ENCODE results near the gene COL6A1.
"Not testable (repeated sequence)": the region's sequence is repeated elsewhere in the genome, so short reads cannot be mapped to it uniquely, and the experiment has no call there.

COL6A1 gene

GRCh38 chr21:45997205-45997494, 15.6 kb downstream of the COL6A1 start:
- no peak for DNase-seq

DNA sequence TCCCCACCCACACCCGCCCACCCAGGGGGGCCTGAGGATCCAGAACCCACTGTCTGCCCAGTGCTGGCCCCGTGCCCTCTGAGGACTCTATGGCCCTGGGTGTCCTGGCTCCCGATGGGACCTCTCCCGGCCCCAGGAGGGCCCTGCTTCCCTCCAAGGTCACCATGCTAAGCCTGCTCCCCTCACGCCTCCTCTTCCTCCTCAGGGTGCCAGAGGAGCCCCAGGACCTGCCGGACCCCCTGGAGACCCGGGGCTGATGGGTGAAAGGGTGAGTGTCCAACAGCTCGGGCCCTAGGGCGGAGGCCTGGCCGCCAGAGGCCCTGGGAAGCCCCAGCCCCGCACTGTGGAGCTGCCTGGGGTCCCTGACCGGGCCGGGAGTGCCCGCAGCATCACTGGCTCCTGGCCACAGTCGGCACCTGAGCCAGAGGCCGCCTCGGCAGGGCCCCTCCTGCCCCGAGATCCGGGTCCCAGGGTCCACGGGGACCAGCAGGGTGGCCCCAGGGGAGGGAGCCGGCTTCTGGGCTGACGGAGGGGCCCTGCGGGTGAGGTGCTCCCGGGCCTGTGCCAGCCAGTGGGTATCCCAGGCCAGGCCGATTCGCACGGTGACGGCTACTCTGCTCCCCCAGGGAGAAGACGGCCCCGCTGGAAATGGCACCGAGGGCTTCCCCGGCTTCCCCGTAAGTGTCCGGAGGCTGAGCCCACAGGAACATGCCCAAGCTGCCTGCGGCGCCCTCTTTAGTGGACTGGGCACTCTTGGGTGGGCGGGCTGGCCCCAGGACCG, 16.1 kb downstream of the COL6A1 start:
- DNase-seq: no peak

- DNase-seq: no peak
Observed at GRCh38 chr21:45998276-45998701, 16.7 kb downstream of the COL6A1 start.

- no peak for DNase-seq
Observed at GRCh38 chr21:45998871-45999580, 17.5 kb downstream of the COL6A1 start.

DNA sequence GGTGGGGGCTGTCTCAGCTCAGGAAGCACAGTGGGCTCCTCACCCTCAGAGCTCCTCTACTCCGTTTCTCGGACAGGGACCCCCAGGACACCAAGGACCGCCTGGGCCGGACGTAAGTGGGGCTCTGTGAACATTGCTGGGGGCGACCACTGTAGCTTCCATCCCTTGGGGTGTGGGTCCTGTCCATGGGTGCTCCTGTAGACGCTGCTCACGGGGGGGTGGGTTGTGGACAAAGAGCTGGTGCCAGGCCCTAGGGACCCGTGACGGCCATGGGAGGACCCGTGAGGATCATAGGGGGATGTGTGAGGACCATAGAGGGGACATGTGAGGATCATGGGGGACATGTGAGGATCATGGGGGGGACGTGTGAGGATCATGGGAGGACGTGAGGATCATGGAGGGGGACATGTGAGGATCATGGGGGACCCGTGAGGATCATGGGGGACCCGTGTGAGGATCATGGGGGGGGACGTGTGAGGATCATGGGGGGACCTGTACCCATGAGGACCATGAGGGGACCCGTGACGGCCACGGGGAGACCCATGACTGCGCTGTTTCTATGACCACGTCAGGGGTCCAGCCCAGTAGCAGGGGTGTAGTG, 18.1 kb downstream of the COL6A1 start:
- DNase-seq: no peak

- DNase-seq: no peak
Observed at GRCh38 chr21:46000182-46000730, 18.7 kb downstream of the COL6A1 start.

DNA sequence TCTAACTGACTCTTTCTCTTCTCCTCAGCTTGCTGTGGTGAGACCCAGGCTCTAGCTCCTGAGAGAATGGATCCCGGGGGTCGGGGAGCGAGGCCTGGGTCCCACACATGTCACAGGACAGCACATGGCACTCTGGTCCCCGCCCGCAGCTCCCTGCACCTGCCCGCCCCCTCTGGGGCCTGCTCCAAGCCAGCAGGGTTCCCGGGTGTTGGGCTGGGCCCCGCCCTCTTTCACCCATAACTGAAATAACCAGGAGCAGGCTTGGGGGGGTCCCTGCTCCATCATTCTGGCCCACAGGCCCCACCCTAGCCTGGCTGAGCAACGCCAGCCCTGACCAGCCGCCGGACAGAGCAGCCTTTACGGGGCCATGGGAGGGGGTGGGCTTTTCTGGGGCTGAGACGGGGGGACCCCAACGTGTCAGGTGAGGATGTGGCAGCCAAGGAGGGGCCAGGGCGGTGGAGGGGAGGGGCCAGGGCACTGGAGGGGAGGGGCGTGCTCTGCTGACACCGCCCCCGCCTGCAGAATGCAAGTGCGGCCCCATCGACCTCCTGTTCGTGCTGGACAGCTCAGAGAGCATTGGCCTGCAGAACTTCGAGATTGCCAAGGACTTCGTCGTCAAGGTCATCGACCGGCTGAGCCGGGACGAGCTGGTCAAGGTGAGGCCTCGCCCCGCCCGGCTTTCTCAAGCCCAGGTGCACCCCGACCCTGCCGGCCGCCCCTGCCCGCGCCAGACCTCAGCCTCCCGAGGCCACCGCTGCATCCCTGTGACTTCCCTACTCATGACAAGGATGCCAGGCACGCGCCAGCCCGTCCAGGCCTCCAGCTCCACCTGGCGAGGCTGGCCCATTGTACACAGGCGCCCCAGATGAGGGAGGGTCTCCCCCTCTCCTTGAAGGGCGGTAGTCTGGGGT, 19.4 kb downstream of the COL6A1 start:
- DNase-seq: no peak

DNA sequence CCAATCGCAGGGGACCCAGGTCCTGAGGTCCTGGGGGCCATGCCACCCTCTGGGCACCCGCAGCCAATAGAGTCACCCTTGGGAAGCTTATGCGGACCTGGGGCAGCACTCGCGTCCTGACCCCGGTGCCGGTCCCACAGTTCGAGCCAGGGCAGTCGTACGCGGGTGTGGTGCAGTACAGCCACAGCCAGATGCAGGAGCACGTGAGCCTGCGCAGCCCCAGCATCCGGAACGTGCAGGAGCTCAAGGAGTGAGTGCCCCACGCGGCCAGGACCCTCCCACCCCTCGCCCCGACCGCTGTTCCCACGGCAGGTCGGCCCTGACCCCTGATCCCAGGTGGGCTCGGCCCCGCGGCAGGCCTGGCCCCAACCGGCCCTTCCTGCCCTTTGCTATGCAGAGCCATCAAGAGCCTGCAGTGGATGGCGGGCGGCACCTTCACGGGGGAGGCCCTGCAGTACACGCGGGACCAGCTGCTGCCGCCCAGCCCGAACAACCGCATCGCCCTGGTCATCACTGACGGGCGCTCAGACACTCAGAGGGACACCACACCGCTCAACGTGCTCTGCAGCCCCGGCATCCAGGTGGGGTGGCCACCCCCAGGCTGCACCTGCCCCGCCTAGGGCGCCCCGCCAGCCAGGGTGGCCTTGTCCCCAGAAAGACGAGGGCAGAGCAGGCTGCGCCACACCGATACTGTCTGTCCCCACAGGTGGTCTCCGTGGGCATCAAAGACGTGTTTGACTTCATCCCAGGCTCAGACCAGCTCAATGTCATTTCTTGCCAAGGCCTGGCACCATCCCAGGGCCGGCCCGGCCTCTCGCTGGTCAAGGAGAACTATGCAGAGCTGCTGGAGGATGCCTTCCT, 20.5 kb downstream of the COL6A1 start:
- no peak for DNase-seq

DNA sequence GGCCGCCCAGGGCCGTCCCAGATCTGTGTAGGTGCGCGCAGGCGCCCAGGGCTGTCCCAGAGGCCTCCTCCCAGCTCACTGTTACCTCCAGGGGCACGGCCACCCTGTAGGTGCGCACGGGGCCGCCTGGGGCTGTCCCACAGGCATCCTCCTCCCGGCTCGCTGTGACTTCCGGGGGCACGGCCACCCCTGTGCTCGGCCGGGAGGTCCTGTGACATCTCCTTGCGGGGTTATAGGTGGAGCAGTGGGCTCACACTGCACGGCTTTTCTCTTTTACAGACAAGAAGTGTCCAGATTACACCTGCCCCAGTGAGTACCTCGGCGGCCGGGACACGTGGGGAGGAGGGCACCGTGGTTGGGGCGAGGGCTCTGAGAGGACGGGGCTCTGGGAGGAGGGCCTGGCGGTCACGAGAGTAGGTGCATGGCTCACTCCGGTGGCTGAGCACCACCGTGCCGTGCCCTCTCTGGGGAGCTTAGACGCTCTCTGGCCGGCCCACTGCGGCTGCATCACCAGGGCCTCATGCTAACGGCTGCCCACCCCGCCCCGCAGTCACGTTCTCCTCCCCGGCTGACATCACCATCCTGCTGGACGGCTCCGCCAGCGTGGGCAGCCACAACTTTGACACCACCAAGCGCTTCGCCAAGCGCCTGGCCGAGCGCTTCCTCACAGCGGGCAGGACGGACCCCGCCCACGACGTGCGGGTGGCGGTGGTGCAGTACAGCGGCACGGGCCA, 21.4 kb downstream of the COL6A1 start:
- DNase-seq: no peak

GRCh38 chr21:46003575-46004007, 22.0 kb downstream of the COL6A1 start:
- no peak for DNase-seq

DNA sequence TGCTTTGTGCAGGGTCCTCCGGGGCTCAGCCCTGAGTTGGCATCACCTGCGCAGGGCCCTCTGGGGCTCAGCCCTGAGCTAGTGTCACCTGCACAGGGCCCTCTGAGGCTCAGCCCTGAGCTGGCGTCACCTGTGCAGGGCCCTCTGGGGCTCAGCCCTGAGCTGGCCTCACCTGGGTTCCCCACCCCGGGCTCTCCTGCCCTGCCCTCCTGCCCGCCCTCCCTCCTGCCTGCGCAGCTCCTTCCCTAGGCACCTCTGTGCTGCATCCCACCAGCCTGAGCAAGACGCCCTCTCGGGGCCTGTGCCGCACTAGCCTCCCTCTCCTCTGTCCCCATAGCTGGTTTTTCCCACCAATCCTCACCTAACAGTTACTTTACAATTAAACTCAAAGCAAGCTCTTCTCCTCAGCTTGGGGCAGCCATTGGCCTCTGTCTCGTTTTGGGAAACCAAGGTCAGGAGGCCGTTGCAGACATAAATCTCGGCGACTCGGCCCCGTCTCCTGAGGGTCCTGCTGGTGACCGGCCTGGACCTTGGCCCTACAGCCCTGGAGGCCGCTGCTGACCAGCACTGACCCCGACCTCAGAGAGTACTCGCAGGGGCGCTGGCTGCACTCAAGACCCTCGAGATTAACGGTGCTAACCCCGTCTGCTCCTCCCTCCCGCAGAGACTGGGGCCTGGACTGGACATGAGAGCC, 22.7 kb downstream of the COL6A1 start:
- no peak for DNase-seq

DNA sequence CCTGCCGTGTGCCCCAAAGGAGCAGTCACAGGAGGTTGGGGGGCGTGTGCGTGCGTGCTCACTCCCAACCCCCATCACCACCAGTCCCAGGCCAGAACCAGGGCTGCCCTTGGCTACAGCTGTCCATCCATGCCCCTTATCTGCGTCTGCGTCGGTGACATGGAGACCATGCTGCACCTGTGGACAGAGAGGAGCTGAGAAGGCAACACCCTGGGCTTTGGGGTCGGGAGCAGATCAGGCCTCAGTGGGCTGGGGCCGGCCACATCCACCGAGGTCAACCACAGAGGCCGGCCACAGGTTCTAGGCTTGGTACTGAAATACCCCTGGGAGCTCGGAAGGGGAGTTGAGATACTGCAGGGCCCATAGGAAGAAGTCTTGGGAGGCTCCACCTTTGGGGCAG, 23.5 kb downstream of the COL6A1 start:
- DNase-seq: no peak

- DNase-seq: no peak
Observed at GRCh38 chr21:46005481-46005881, 23.9 kb downstream of the COL6A1 start.

GRCh38 chr21:46005894-46006546, 24.4 kb downstream of the COL6A1 start:
- DNase-seq: not testable (repeated sequence)

DNA sequence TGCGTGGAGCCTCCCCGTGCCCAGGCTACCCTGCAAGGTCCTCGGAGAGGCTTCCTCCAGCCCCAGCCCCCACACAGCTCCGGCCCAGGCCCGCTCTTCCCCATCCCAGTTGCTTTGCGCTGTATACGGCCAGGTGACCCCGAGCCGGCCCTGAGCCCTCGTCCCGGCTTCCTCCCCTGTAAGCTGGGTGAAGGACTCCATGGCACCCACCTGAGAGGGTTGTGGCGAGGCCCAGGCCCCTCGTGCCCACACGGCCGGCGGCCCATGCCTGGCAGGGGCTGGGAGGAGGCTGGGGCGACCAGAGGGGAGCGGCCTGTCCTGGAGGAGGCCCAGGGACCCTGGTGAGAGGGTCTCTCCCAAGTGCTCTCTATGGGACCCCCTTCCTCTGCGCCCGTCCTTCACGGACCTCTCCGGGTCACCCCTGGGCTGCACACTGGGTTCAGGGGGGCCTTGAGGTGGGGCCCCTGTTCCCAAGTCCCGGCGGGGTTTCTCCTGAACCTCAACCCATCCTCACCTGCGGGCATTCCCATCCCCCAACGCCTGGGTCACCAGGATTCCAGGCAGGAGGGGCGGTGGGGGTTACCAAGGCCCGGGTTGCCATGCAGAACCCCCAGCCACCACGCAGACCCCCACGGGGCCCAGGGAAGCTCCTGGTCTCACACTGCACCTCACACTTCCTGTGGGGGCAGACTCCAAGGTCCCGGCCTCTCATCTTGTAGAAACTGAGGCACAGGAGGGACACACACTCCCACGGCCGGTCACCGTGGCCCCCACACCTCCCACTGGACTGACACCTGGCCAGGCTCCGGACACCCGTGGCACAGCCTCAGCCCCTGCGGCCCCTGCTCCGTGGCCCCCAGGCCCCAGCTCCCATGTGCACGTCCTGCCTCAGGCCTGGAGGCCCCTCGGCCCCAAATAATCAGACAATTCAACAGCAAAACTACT, 25.2 kb downstream of the COL6A1 start:
- DNase-seq: no peak

- no peak for DNase-seq
Observed at GRCh38 chr21:46007492-46007868, 25.9 kb downstream of the COL6A1 start.

DNA sequence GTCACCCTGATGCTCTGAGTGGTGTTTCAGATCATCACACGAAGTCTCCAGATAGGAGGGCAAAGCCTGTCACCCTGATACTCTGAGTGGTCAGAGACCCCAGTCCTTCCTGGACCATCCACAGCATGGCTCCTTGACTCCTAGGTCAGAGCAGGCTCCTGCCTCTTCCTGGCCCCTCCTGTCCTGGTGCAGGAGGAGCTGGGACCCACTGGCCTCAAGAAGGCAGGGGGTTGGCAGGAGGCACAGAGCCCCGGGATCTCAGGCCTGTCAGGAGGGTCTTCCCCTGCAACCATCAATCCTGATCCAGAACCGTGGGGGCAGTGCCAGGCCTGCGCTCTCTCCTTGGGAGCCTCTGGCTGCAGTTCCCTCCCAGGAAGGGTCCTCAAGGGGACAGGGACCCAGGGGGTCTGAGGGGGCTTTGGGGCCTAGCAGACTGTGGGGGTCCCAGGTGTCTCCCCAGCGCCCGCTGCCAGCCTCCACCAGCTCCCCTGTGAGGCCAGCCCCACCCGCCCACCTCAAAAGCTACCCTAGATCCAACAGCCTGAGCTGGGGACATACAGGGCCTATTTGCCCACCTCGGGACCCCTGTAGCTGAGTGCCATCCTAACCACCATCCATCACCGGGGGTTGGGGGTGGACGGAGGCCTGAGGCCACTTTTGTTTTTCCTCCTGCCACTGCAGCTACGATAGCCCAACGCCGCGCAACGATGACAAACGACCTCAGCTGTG, 27.5 kb downstream of the COL6A1 start:
- no peak for DNase-seq
